Activated gamma-delta T cell treated with Interleukin-2 at 50 U/mL for 16 hours (primary cell): ENCODE measurements around the gene ADAP1.
"Not testable (repeated sequence)": the region's sequence is repeated elsewhere in the genome, so short reads cannot be mapped to it uniquely, and the experiment has no call there.

Source experiments
- DNase-seq: peaks from one replicate; pipeline ENCODE4 v3.0.0-alpha.2; 2020

ADAP1 gene

DNA sequence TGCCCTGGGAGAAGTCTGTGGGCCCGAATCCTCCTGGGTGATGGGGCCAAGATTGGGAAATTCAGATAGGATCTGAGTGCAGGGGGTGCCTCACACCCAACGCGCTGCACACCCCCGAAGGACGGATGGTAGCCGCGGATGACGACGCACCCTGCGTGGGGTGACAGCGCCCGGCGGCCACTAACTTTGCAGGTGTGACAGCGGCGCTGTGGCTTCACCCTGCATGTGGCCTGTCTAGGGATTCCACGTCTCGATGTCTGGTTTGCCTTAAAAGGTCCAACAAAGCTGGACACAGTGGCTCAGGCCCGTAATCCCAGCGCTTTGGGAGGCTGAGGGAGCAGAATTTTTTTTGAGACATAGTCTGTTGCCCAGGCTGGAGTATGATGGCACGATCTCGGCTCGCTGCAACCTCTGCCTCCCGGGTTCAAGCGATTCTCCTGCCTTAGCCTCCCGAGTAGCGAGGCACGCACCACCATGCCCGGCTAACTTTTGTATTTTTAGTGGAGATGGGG, 18.6 kb downstream of the ADAP1 start:
- DNase-seq, result no peak

DNA sequence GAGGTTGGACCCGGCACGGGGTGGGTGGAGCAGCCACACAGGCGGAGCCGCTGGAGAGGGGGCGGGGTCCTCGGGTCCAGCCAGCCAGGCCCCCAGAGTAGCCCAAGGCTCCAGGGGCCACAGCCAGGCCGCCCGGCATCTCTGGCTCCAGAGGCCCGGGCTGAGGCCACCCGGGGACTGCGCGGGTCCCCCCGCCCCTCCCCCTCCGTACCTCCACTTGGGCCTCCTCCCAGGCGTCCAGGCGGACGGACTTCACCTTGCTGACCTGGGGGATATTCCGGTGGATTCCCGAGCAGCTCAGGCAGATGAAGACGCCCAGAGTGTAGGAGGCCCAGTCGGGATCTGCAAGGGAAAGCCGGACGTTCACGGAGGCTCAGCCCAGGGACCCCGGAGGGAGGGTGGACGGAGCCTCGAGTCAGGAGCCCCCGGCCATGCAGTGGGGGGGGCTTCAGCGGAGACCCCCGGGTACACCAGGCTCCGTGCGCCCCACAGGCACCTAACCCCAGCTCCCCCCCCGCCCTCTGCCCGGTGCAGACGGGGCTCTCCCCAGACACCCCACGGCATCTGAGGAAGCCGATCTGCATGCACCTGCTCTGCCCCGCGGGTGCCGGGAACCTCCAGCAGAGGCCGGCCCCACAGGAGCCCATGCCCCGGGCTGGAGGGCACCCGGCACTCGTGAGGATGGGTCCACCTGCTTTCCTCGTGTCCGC, 19.2 kb downstream of the ADAP1 start:
- no peak for DNase-seq

DNA sequence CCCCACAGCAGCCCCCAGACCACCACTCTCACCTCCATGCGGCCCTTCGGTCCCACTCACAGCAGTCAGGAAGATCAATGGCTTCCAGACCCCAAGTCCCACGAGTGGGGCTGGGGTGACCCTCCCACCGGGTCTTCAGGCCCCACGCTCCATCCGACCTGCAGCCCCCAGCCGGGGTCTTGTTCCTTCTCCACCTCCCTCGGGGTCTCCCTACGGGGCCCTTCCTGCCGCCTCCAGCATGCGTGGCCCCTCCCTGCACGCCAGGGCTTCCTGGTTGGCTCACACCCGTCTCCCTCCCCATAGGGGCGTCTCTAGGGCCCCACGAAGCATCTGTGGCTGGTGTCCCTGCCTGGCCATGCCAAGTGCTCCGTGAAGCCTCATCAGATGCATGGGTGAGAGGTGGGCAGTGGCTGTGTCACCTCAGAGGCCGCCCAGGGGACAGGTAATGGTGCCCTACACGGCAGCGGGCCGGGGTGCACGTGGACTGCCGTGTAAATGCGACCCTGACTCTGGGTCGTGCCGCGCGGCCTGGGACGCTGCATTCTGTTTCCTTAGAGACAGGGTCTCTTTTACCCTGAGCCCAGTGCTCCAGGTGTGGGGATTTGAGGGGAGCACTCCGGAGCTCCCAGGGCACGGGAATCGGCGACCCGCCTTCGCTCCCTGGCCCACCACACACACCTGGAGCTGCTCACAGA, 19.9 kb downstream of the ADAP1 start:
- no peak for DNase-seq

DNA sequence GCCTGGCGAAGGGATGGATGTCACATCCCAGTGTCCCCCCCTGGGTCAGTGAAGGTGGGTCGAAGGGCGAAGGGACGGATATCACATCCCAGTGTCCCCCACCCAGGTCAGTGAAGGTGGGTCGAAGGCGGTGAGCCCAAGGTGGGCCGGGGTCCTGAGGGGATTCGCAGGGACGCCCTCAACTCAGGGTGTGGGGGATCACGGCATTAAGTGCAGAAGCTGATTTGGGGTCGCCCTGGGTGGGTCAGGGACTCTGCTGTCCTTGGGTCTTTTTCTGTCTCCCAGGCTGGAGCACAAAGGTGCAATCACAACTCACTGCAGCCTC, 21.9 kb downstream of the ADAP1 start:
- DNase-seq, result no peak

DNA sequence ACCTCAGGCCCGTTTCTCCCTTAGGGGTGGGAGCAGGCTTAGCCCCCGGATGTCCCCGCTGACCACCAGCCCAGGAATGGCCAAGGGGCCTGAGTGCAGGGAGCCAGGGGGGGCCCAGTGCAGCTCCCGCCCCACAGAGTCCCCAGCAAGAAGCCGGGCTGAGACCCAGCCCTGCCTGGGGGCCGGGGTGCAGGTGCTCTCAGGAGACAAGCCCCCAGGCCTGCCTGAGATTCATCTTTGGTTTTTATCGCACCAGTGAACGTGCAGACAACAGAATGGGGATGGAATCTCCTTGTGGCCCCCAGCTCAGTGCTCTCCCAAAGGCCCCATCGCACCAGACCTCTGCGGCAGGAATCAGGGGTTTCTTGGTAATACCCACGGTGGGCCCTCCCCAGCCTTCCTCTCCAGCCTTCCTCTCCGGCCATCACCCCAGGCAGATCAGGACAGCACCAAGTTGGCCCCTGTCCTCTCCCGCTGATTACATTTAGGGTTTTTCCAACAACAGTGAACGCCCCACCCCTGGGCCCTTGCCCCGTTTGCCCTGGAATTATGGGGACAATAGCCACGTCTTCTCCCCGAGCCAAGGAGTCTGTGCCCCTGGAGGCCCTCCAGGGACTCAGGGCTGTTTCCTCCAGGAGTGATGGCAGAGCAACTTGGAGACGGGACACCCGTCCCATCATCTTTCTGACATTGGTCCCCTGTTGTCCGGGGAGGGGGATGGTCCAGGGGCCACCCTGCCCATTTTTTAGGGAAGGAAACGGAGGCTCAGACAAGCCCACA, 22.4 kb downstream of the ADAP1 start:
- no peak for DNase-seq

DNA sequence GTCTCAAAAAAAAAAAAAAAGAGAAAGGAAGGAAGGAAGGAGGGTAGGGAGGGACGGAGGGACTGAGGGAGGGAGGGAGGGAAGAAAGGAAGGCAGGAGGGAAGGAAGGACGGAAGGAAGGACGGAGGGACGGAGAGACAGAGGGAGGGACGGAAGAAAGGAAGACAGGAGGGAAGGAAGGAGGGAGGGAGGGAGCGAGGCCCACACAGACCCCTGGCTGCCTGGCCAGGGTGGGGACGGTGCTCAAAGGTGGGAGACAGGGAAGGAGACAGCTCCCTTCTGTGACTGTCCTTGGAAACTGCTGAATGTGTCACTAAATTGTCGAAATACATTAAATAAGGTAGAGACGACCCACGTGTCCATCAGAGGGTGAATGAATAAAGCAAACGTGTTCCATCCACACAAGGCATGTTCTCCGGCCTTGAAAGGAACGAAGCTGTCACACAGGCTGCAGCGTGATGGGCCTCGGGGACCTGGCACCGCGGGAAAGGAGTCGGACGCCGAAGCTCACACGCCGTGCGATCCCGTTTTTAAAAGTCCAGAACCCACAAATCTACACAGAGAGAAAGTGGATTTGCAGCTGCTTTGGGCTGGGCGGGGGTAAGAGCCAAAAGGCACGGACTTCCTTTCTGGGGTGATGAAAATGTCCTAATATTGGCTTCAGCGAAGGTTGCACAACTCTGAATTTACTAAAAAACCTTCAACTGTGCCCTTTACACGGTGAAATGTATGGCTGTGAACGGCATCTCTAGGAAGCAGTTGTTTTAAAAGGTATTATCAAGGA, 23.3 kb downstream of the ADAP1 start:
- DNase-seq, result no peak

DNA sequence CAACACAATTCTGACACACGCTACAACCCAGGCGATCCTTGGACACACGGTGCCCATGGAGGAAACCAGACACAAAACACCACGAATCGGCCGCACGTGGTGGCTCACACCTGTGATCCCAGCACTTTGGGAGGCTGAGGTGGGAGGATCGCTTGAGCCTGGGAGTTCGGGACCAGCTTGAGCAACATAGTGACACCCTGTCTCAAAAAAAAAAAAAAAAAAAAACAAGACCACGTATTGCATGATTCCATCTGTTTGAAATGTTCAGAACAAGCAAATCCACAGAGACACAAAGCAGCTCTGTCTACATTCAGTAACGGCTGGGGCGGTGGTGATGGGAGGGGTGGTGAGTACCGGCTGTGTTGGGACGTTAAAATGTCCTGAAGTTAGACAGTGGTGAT, 25.2 kb downstream of the ADAP1 start:
- DNase-seq, result peak; percentile 4

DNA sequence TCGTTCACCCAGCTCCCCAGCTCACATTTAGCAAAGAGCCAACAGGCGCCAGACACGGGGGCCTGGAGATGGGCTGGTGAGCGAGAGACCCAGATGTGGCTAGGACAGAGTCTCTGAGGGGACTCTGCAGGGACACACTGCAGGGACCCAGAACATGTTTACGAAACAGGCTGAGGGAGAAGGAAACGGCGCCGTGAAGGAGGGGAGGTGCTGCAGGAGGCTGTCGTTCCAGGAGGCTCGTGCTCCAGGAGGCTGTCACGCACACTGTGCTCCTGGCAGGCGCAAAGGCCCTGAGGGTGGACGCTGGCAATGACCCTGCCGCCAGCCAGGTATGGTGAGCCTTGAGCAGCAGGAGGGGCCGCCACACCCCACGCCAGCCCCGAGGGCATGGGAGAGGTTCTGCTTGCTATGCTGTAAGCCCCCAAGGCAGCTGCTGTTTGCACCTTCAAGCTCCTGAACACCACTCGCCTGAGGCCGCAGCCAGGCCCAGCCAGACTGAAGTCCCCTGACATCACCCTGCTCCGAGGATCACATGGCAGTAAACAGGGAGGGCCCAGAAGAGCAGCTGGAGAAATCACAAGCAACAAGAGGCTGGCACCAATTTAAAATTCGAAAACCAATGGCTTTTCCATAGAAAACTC, 27.3 kb downstream of the ADAP1 start:
- peak; percentile 3 for DNase-seq

DNA sequence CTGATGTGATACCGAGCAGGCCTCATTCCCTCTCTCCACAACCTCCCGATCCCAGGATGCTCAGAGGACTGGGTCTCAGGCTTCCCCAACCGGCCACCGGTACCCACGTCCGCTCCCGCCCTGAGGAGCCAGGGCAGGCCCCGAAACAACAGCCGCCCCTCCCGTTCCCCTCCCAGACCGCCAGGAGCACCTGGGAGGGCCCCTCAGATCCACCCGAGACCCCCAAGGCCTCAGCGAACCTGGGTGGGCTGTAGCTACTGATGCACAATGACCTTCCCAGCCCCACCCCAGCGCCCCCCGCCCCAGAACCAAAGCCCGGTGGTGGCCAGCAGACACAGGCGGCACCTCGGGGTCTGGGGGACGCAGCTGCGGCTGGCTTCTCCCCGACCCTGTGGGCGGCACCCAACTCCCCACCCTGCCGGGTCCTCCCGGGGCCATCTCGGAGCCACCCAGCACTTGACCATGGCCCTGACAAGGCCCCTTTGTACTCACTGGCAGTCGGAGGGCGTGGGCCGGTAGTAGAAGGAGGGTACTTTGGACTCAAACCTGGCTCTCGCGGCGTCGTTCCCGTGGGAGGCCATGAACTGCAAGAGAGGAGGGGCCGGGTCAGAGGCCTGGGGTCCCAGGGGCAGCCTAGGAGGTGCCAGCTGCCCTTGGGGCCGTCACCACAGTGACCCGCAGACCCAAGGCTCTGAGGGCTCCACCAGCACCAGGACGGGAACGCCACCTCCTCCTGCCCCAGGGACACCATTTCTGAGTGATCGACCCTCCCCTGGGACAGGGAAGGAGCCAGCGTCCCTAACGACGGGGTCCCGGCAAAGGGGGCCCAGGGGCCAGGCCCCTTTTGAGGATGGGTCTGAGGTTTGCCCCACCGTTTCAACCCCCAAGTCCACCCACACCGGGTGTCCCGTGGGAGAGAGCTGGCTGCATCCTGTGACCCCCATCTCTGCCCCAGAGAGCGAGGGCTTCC, 28.1 kb downstream of the ADAP1 start:
- DNase-seq, result peak; percentile 3

DNA sequence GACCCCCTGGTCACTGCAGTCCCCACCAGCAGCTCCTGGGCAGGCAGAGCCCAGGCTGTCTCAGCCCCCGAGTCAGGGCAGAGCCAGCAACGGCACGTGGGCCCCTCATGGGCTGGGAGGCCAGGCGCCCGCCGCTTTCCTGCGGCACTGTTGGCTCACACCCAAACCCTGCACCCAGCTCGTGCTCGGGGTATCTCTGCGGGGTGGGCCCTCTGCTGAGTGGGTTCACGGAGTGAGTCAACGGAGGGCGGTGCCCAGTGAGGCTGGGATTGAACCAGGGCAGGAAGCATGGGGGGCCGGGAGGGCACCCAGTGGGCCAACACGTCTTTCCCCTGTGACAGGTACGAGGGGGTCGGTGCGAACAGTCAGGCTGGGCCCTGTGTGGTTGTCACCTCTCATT, 28.9 kb downstream of the ADAP1 start:
- peak; percentile 89 for DNase-seq

DNA sequence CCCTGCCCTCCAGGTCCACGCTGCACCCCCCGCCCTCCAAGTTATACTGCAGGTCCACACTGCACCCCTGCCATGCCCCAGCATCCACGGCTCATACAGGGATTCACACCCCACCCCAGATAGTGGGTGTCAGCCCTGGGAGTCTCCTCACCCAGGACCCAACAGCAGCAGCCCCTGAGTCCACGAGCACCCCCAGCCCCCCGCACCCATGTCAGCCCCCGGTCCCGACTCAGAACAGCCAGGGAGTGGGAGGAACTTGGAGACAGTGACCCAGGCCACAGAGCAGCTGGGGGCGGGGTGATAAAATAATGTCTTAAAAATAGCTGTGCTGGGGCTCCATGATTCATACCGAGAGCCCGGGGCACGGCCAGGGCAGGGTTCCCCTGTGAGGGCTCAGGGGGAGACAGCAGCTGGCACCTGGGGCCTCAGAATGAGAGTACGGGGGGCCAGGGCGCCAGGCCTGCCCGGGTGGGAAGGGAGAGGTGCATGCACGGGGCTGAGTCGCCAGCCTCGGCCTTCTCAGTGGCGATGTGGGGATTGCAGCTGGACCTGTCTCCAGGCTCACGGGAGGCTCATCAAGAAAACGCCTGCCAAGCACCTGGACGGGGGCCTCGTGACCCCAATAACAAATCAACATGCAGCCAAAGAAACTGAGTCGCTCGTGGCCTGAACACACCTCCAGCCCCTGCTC, 29.8 kb downstream of the ADAP1 start:
- DNase-seq, result peak; percentile 54

DNA sequence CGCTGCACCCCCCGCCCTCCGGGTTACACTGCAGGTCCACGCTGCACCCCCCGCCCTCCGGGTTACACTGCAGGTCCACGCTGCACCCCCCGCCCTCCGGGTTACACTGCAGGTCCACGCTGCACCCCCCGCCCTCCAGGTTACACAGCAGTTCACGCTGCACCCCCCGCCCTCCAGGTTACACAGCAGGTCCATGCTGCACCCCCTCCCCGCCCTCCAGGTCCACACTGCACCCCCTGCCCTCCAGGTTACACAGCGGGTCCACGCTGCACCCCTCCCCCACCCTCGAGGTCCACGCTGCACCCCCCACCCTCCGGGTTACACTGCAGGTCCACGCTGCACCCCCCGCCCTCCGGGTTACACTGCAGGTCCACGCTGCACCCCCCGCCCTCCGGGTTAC, 30.4 kb downstream of the ADAP1 start:
- not testable (repeated sequence) for DNase-seq

DNA sequence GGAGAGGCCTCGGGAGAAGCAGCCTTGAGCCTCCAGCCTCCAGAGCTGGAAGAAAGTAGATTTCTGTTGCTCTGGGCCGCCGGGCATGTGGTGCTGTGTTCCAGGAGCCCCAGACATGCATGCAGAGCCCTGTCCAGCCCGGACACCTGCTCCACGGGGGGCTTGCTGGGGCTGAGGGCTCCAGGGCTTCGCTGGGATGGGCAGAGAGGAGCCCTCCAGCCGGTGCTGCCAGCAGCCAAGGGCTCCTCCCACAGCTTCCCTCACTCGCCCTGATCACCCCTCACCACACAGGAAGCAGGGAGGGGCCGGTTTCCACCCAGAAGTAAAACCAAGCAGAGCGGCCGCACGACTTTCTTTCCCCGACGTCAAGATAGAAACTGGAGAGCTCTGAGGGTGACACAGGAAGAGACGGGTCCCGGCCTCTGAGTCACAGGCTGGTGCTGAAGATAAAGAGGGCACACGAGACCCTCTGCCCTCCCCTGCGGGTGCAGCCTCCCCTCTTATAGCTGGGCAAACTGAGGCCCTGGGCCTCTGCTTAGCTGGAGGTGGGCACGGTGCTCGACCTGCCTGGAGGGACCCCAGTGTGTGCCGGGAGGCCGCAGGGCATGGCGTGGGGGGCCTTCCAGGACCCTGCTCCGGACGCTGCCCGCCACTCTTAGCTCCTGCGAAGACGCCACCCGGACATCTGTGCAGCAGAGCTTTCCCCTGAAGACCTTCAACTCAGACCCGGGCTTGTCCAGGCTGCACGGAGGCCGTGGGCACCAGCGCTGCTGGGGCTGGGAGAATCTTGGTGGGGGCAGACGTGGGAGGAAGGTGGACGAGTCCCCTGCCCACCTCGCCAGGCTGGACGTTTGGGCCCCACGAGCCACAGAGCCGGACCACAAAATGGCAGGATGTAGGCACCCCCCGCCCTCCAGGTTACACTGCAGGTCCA, 31.1 kb downstream of the ADAP1 start:
- peak; percentile 94 for DNase-seq

DNA sequence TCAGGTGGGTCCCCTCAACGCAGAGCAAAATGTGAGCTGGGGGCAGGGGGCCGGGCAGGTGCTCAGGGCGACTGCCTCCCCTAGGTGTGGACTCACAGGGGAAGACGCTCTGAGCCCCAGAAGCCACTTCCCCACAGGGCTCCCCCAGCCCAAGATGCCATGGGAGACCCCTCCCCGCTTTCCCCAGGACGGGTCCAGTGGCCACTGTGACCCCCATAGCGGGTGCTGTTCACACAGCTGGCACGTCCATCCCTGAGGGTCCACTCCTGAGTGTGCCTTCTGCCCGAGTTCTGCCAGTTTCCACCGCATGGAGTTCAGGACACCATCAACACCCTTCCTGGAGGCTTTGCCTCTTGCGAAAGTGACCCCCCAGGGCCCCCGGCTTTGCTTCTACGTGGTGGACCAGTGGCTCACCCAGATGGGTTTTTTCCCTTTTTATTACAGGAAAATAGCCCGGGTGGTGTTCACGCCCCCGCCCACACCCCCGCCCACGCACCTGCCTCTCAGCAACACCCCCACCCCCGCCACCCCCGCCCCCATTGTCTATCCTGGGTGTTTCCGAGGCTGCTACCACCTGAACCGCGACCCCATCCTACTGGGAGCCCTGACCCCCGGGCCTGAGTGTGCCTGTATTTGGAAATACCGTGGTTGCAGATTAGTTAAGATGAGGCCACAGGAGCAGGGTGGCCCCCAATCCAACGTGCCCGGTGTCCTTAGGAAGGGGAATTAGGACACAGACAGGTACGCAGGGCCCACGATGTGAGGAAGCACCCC, 32.0 kb downstream of the ADAP1 start:
- DNase-seq, result peak; percentile 56

DNA sequence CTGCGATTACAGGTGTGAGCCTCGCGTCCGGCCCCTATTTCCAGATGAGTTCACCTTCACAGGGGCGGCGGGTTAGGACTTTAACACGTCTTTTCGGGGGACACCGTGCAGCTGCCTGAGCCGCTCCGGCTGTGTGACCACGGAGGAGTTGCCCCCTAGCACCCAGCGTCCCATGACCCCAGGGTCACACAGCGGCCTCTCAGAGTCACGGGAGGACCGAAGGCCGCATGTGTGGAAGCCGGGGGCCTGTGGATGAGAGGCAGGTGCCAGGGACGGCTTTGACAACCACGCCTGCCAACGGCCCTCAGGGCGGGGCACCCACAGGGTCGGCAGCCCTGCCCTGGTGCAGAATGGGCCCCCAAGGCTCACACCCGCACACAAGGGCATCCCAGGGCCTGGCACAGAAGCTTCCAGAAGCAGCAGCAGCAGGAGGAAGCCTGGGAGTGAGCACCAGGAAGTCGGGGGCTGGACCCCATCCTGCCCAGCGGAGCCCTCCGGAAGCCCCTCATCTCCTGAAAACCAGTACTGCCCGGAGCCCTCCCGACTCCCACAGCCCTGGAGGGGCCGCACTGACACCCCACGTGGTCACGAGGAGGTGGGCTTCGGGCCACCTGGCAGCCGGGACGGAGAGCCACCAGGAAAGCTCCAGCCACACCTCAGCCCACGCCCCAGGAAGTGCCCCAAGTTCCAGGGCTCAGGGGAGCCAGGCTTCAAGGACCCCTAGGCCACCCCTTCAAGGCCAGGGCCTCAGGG, 32.7 kb downstream of the ADAP1 start:
- peak; percentile 16 for DNase-seq

DNA sequence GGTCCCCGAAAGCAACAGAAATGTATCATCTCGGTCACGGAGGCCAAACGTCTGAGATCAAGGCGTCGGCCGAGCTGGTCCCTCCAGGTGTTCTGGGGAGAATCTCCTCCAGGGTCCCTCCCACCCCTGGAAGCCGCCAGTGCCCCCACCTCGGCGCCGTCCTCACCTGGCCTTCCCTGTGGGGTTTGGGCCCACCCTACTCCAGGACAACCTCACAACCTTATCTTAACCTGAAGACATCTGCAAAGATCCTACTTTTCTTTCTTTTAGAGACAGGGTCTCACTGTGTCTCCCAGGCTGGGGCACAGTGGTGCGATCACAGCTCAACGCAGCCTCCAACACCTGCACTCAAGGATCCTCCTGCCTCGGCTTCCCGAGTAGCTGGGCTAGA, 33.4 kb downstream of the ADAP1 start:
- no peak for DNase-seq

DNA sequence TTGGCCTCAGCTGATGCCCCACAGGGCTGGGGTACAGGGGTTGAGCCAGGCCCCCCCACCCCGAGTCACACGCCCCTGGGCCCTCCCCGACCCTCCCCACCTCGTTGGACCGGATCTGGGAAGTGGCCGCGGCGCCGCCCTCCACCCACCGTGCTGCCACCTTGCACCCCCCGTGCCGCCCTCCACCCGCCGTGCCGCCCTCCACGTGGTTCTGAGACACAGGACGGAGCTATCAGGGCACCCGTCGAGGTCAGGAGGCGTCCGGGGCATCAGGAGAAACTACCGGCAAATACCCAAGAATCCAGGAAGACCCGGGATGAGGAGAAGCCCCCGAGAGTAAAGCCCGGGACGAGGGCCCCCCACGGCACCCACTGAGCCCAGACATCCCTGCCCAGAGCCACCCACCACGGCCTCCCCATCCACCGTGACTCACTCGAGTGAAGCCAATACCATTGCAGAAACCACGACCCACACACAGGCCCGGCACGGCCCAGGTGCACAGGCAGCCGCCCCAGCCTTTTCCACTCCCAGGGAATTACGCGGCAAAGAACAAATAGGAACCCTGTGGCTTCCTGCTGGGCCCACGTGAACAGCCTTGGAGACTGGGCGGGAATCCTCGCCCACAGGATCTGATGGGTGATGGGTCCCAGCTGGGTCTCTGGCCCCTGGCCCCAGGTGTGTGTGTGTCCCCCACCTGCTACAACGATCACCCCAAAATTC, 34.0 kb downstream of the ADAP1 start:
- peak; percentile 20 for DNase-seq
